Coronary artery (tissue), 2 donors: ENCODE data around the gene PCBD1.

Experiments used
- DNase-seq: peaks from one replicate; pipeline ENCODE4 v3.0.0-alpha.2; 2017; ENCODE audit warnings: low spot score
- H3K27ac ChIP-seq, 2 donors: fragments of 200-600 bp; sonication (generic); one replicate each; pipeline ENCODE4 v1.5.1; 2016 to 2019
- H3K4me3 ChIP-seq: fragments of 200-600 bp; sonication (generic); 2 replicates; pipeline ENCODE4 v1.5.1; 2016; ENCODE audit warnings: mild to moderate bottlenecking, moderate library complexity
- CTCF ChIP-seq: fragments of 200-600 bp; sonication (generic); IDR thresholded peaks from one replicate; pipeline ENCODE4 v1.5.1; 2019; ENCODE audit warnings: antibody characterized with exemption

PCBD1 gene

GRCh38 chr10:70899096-70899495, 10.7 kb upstream of the PCBD1 start:
- no peak overlapping the region for H3K27ac ChIP-seq
- DNase-seq = peak; percentile 24
- no peak for TF ChIP-seq CTCF
- no peak overlapping the region for H3K4me3 ChIP-seq

- Histone ChIP-seq H3K4me3 (no peak overlapping the region), H3K27ac (no peak overlapping the region)
- no peak for TF ChIP-seq CTCF
- DNase-seq = no peak
Observed at GRCh38 chr10:70898687-70899086, 10.3 kb upstream of the PCBD1 start.

GRCh38 chr10:70896551-70896950, 8.2 kb upstream of the PCBD1 start:
- no peak for DNase-seq
- no peak overlapping the region for H3K4me3 ChIP-seq
- no peak overlapping the region for H3K27ac ChIP-seq
- no peak for TF ChIP-seq CTCF

GRCh38 chr10:70894416-70894815, 6.1 kb upstream of the PCBD1 start:
- Histone ChIP-seq H3K27ac (no peak overlapping the region), H3K4me3 (no peak overlapping the region)
- no peak for DNase-seq
- TF ChIP-seq CTCF = no peak

- no peak overlapping the region for H3K4me3 ChIP-seq
- TF ChIP-seq CTCF = no peak
- H3K27ac ChIP-seq = no peak overlapping the region
- DNase-seq = peak; percentile 38
Observed at GRCh38 chr10:70893227-70894006, 5.1 kb upstream of the PCBD1 start.

GRCh38 chr10:70892631-70893030, 4.3 kb upstream of the PCBD1 start:
- Histone ChIP-seq H3K4me3 (no peak overlapping the region), H3K27ac (no peak overlapping the region)
- no peak for TF ChIP-seq CTCF
- DNase-seq = no peak

GRCh38 chr10:70891627-70892026, 3.3 kb upstream of the PCBD1 start:
- DNase-seq = no peak
- no peak overlapping the region for H3K27ac ChIP-seq
- no peak overlapping the region for H3K4me3 ChIP-seq
- no peak for TF ChIP-seq CTCF
